Natural killer cell (primary cell): ENCODE results near the gene SLC33A1. TPM values are rescaled to one million over a fixed set of nuclear protein-coding genes. Genes with fewer than 3 reads are reported as not detected.

ENCODE experiments used
- ATAC-seq, 3 donors: fragments of 150-1000 bp in 2 of 3; fragments of 200-7000 bp in 1 of 3; cut with Tn5 transposase; 1 replicate in 1 of 3; 2 replicates in 2 of 3; pipeline ENCODE4 v1.10.0; 2021; ENCODE audit warnings: mild to moderate bottlenecking in 2 of 3, moderate library complexity in 2 of 3
- DNase-seq, 2 donors: peaks; one replicate each; pipeline versions ENCODE4 v3.0.0 to v3.0.0-alpha.2; 2013 to 2021; ENCODE audit warnings: mixed read lengths in 1 of 2
- H3K27ac ChIP-seq: one replicate; pipeline ENCODE4 v1.5.1; 2013; ENCODE audit warnings: mild to moderate bottlenecking, low read length
- H3K27me3 ChIP-seq: one replicate; pipeline ENCODE4 v1.6.1; 2013; ENCODE audit warnings: low read length; ENCODE audit not compliant: control insufficient read depth, insufficient read depth
- H3K36me3 ChIP-seq: one replicate; pipeline ENCODE4 v1.6.1; 2013; ENCODE audit warnings: low read length; ENCODE audit not compliant: control insufficient read depth, insufficient read depth
- H3K4me1 ChIP-seq: one replicate; pipeline ENCODE4 v1.6.1; 2013; ENCODE audit warnings: low read length; ENCODE audit not compliant: control insufficient read depth, insufficient read depth
- H3K4me3 ChIP-seq: one replicate; pipeline ENCODE4 v1.5.1; 2013; ENCODE audit warnings: low read length
- H3K9me3 ChIP-seq: one replicate; pipeline ENCODE4 v1.6.1; 2013; ENCODE audit warnings: low read length; ENCODE audit not compliant: control insufficient read depth, insufficient read depth
- H3K27ac Mint-ChIP-seq, 2 donors: one replicate each; pipeline ENCODE4 v1.8.0; 2022; ENCODE audit warnings: mild to moderate bottlenecking in 2 of 2, mixed read lengths in 2 of 2, moderate library complexity in 1 of 2
- H3K27me3 Mint-ChIP-seq, 2 donors: one replicate each; pipeline ENCODE4 v1.8.0; 2022; ENCODE audit warnings: low read depth in 2 of 2, mixed read lengths in 2 of 2
- H3K36me3 Mint-ChIP-seq: one replicate; pipeline ENCODE4 v1.8.0; 2022; ENCODE audit warnings: mixed read lengths
- H3K4me1 Mint-ChIP-seq, 2 donors: one replicate each; pipeline ENCODE4 v1.8.0; 2022; ENCODE audit warnings: mixed read lengths in 2 of 2
- H3K4me3 Mint-ChIP-seq: one replicate; pipeline ENCODE4 v1.8.0; 2022; ENCODE audit warnings: mild to moderate bottlenecking, moderate library complexity, mixed read lengths
- H3K9me3 Mint-ChIP-seq, 2 donors: one replicate each; pipeline ENCODE4 v1.8.0; 2022; ENCODE audit warnings: mixed read lengths in 2 of 2
- CTCF ChIP-seq: fragments of 200-600 bp; IDR thresholded peaks from one replicate; pipeline ENCODE4 v1.8.0; 2022; ENCODE audit warnings: antibody characterized with exemption
- WGBS: methylation state at CpG from one replicate; pipeline ENCODE4 v1.1.7; 2013; ENCODE audit warnings: missing lambda C conversion rate; ENCODE audit not compliant: insufficient coverage; 5-methylcytosine and 5-hydroxymethylcytosine counted together
- intact Hi-C: fragments of 100-400 bp; cut with micrococcal nuclease; formaldehyde crosslinking; loops from one replicate; pipeline ENCODE4 v1.14.2; 2022
- total RNA-seq, 4 donors: library from RNA; stranded (reverse); fragments of 120-200 nt in 1 of 4; gene quantifications; one replicate each; pipeline versions ENCODE4 v1.2.3 to v1.2.4, GENCODE V29; 2013 to 2022

SLC33A1 gene
- total RNA-seq, 3 donors from 2014 or later (not counting 1 experiment from before 2014, with no cell fraction given), result 25.2 to 28.4 (median 27.2) TPM

GRCh38 chr3:155780291-155780690, 73.9 kb downstream of the SLC33A1 start:
- intact Hi-C loops, result no loop called here

GRCh38 chr3:155778462-155778861, 75.8 kb downstream of the SLC33A1 start:
- ATAC-seq, result no peak

More at GRCh38 chr3:155780291-155780690, 73.9 kb downstream of the SLC33A1 start:
- H3K9me3 ChIP-seq, result peaks cover 3% of the 10 kb centered on the region
- H3K27ac ChIP-seq, result no peak overlapping the region
- TF ChIP-seq CTCF, result no peak
- no peaks in the 10 kb centered on the region for H3K27me3 ChIP-seq
- no peaks in the 10 kb centered on the region for H3K4me1 ChIP-seq
- ATAC-seq (no peak), DNase-seq (no peak)
- H3K36me3 ChIP-seq, result no peaks in the 10 kb centered on the region
- Mint-ChIP-seq H3K4me1 (no peaks in the 10 kb centered on the region), H3K27me3 (no peaks in the 10 kb centered on the region), H3K36me3 (peaks cover 9% of the 10 kb centered on the region), H3K27ac (no peak overlapping the region), H3K4me3 (no peak overlapping the region), H3K9me3 (peaks cover 2 to 4% of the 10 kb centered on the region in 2 donors)
- H3K4me3 ChIP-seq, result no peak overlapping the region

GRCh38 chr3:155772801-155773200, 81.4 kb downstream of the SLC33A1 start:
- intact Hi-C loops, result no loop called here
- Histone ChIP-seq H3K27ac (no peak overlapping the region), H3K4me3 (no peak overlapping the region), H3K27me3 (no peaks in the 10 kb centered on the region), H3K9me3 (no peaks in the 10 kb centered on the region), H3K36me3 (no peaks in the 10 kb centered on the region), H3K4me1 (no peaks in the 10 kb centered on the region)
- H3K27ac Mint-ChIP-seq, result no peak overlapping the region
- no CpG with 5 or more reads among the region's 1 CpG for WGBS
- H3K4me1 Mint-ChIP-seq, result no peaks in the 10 kb centered on the region
- ATAC-seq (no peak), DNase-seq (no peak)
- no peak overlapping the region for H3K4me3 Mint-ChIP-seq
- no peaks in the 10 kb centered on the region for H3K9me3 Mint-ChIP-seq
- no peak for TF ChIP-seq CTCF
- no peaks in the 10 kb centered on the region for H3K36me3 Mint-ChIP-seq
- H3K27me3 Mint-ChIP-seq, result no peaks in the 10 kb centered on the region

More at GRCh38 chr3:155778462-155778861, 75.8 kb downstream of the SLC33A1 start:
- no peak overlapping the region for H3K27ac Mint-ChIP-seq
- peaks cover 2 to 4% of the 10 kb centered on the region in 2 donors for H3K9me3 Mint-ChIP-seq
- intact Hi-C loops, result no loop called here
- Histone ChIP-seq H3K4me1 (no peaks in the 10 kb centered on the region), H3K27me3 (no peaks in the 10 kb centered on the region), H3K9me3 (peaks cover 3% of the 10 kb centered on the region), H3K36me3 (no peaks in the 10 kb centered on the region), H3K4me3 (no peak overlapping the region), H3K27ac (no peak overlapping the region)
- no peak overlapping the region for H3K4me3 Mint-ChIP-seq
- H3K36me3 Mint-ChIP-seq, result peaks cover 9% of the 10 kb centered on the region
- no peaks in the 10 kb centered on the region for H3K4me1 Mint-ChIP-seq
- DNase-seq, result no peak
- TF ChIP-seq CTCF, result no peak
- H3K27me3 Mint-ChIP-seq, result no peaks in the 10 kb centered on the region

GRCh38 chr3:155771126-155771525, 83.1 kb downstream of the SLC33A1 start:
- H3K36me3 ChIP-seq, result no peaks in the 10 kb centered on the region
- no peak for DNase-seq
- no peak overlapping the region for H3K4me3 ChIP-seq
- H3K4me1 ChIP-seq, result no peaks in the 10 kb centered on the region
- ATAC-seq, result no peak
- Mint-ChIP-seq H3K27ac (no peak overlapping the region), H3K36me3 (no peaks in the 10 kb centered on the region), H3K4me1 (no peaks in the 10 kb centered on the region), H3K9me3 (no peaks in the 10 kb centered on the region), H3K27me3 (no peaks in the 10 kb centered on the region), H3K4me3 (no peak overlapping the region)
- H3K27me3 ChIP-seq, result no peaks in the 10 kb centered on the region
- TF ChIP-seq CTCF, result no peak
- WGBS, result 99% methylated on average over 6 of the region's 6 CpGs
- H3K9me3 ChIP-seq, result no peaks in the 10 kb centered on the region
- intact Hi-C loops, result no loop called here
- H3K27ac ChIP-seq, result no peak overlapping the region
